Pancreas (tissue), 10 donors: Measurements from ENCODE around the gene SHB. TPM values are rescaled to one million over a fixed set of nuclear protein-coding genes. Genes with fewer than 3 reads are reported as not detected.

Experiments
- ATAC-seq, 4 donors: fragments of 200-7000 bp; cut with Tn5 transposase; one replicate each; pipeline versions ENCODE4 v1.8.0 to v1.9.1; 2020; ENCODE audit warnings: mild to moderate bottlenecking in 4 of 4, moderate library complexity in 4 of 4
- DNase-seq, 6 donors: peaks; one replicate each; pipeline ENCODE4 v3.0.0-alpha.2; 2020
- FAIRE-seq: peaks from 2 replicates; lab custom pipeline; 2012; peaks lifted over from hg19 to GRCh38; lab: Jason Lieb, UNC
- H3K27ac ChIP-seq, 4 donors: fragments of 200-600 bp; sonication (generic); 1 replicate in 3 of 4; 2 replicates in 1 of 4; pipeline versions ENCODE4 v1.5.0 to v1.8.0; 2020
- H3K27me3 ChIP-seq, 4 donors: fragments of 200-600 bp; one replicate each; pipeline ENCODE4 v1.8.0; 2021
- H3K36me3 ChIP-seq, 3 donors: fragments of 200-600 bp; sonication (generic) in 1 of 3; one replicate each; pipeline versions ENCODE4 v1.5.0 to v1.8.0; 2020 to 2021
- H3K4me1 ChIP-seq, 3 donors: fragments of 200-600 bp; one replicate each; pipeline ENCODE4 v1.8.0; 2021
- H3K4me3 ChIP-seq, 4 donors: fragments of 200-600 bp; sonication (generic) in 2 of 4; one replicate each; pipeline versions ENCODE4 v1.5.0 to v1.8.0; 2020 to 2021
- H3K9me3 ChIP-seq, 4 donors: fragments of 200-600 bp; one replicate each; pipeline ENCODE4 v1.8.0; 2021
- WGBS, 2 donors: extraction: QIAGEN DNeasy Blood & Tissue Kit; methylation state at CpG; one replicate each; pipeline ENCODE4 v1.1.7; 2013; 5-methylcytosine and 5-hydroxymethylcytosine counted together
- intact Hi-C, 3 donors: fragments of 100-400 bp; cut with DNase I; formaldehyde crosslinking; loops; one replicate each; pipeline versions ENCODE4 v1.11.1 to v1.14.2; 2022
- polyA plus RNA-seq, 2 donors: library from polyadenylated mRNA; stranded (reverse); fragments of 200-250 nt; gene quantifications; one replicate each; pipeline ENCODE4 v1.2.3, GENCODE V29; 2013
- total RNA-seq, 6 donors: library from RNA; stranded (reverse); fragmentation: NEBNext Ultra II Directional in 4 of 6; extraction: Animal tissue kit (Norgen Biotek cat#: 25700) in 4 of 6; gene quantifications; one replicate each; pipeline versions ENCODE4 v1.2.1 to v1.2.4, GENCODE V29; 2021 to 2023
- TF ChIP-seq, protein P1 (sequence below), 4 donors: fragments of 200-600 bp; sonication (generic) in 3 of 4; IDR thresholded peaks; one replicate each; pipeline versions ENCODE4 v1.5.0 to v1.8.0; 2021; ENCODE audit warnings: antibody characterized with exemption in 4 of 4
- donor health status: healthy with polysubstance abuse.
- donor health status: DM: no; HTN: no; CAD: no; lungs with moderate emphysema.
- donor health status: DM: no; HTN: no; CAD: no.
- donor health status: control.
- donor health status: control.
- donor health status: Bipolar disorder and iron deficiency.
- donor health status: DM: yes; HTN: yes; CAD: no.
- donor health status: DM: no; HTN: no; CAD: no.
- donor health status: DM: no; HTN: no; CAD: no.
- donor health status: DM: yes; HTN: yes; CAD: no.

Gene SHB
- total and polyA plus RNA-seq, 8 donors, result 11.5 to 24.2 (median 19.2) TPM

GRCh38 chr9:37905131-37905505 is 163.9 kb downstream of the SHB start:
- Histone ChIP-seq H3K9me3 (no peaks in the 10 kb centered on the region), H3K27me3 (no peaks in the 10 kb centered on the region), H3K27ac (peak overlapping the region in 3 of 4 donors; percentile 78 to 90 (median 80)), H3K36me3 (no peaks in the 10 kb centered on the region), H3K4me3 (peak overlapping the region in 2 of 4 donors; percentile 89 to 93), H3K4me1 (peaks cover 5 to 28% (median 22%) of the 10 kb centered on the region in 3 donors)
- ATAC-seq (no peak), FAIRE-seq (no peak), DNase-seq (peak in 1 of 6 donors; percentile 34)
- TF ChIP-seq, protein P1, sequence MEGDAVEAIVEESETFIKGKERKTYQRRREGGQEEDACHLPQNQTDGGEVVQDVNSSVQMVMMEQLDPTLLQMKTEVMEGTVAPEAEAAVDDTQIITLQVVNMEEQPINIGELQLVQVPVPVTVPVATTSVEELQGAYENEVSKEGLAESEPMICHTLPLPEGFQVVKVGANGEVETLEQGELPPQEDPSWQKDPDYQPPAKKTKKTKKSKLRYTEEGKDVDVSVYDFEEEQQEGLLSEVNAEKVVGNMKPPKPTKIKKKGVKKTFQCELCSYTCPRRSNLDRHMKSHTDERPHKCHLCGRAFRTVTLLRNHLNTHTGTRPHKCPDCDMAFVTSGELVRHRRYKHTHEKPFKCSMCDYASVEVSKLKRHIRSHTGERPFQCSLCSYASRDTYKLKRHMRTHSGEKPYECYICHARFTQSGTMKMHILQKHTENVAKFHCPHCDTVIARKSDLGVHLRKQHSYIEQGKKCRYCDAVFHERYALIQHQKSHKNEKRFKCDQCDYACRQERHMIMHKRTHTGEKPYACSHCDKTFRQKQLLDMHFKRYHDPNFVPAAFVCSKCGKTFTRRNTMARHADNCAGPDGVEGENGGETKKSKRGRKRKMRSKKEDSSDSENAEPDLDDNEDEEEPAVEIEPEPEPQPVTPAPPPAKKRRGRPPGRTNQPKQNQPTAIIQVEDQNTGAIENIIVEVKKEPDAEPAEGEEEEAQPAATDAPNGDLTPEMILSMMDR (IDR thresholded peaks at IDR 0.05), result no peak
- WGBS, 2 donors, result 59 to 64% methylated on average over 10 of the region's 10 CpGs
- intact Hi-C loops, result no loop called here

GRCh38 chr9:37904445-37905130 is 164.4 kb downstream of the SHB start:
- ATAC-seq (peak in 3 of 4 donors; percentile 1 to 29 (median 28)), DNase-seq (peak in 1 of 6 donors; percentile 72), FAIRE-seq (no peak)
- TF ChIP-seq, protein P1 (IDR thresholded peaks at IDR 0.05), result no peak
- WGBS, 2 donors, result 18 to 21% methylated on average over 36 of the region's 36 CpGs
- Histone ChIP-seq H3K27ac (peak overlapping the region; percentile 78 to 90 (median 80)), H3K36me3 (no peaks in the 10 kb centered on the region), H3K9me3 (no peaks in the 10 kb centered on the region), H3K4me3 (peak overlapping the region; percentile 83 to 99 (median 91)), H3K4me1 (peaks cover 5 to 28% (median 22%) of the 10 kb centered on the region in 3 donors), H3K27me3 (no peaks in the 10 kb centered on the region)
- intact Hi-C loops, result no loop called here

- no peak for FAIRE-seq
Observed at GRCh38 chr9:37903647-37904444, 165.2 kb downstream of the SHB start, which contains the start of gene SLC25A51. Gene SLC25A51, minus strand, starts transcription at chr9:37904127. Its CDS starts 15,577 bp downstream, at chr9:37888550.

DNA sequence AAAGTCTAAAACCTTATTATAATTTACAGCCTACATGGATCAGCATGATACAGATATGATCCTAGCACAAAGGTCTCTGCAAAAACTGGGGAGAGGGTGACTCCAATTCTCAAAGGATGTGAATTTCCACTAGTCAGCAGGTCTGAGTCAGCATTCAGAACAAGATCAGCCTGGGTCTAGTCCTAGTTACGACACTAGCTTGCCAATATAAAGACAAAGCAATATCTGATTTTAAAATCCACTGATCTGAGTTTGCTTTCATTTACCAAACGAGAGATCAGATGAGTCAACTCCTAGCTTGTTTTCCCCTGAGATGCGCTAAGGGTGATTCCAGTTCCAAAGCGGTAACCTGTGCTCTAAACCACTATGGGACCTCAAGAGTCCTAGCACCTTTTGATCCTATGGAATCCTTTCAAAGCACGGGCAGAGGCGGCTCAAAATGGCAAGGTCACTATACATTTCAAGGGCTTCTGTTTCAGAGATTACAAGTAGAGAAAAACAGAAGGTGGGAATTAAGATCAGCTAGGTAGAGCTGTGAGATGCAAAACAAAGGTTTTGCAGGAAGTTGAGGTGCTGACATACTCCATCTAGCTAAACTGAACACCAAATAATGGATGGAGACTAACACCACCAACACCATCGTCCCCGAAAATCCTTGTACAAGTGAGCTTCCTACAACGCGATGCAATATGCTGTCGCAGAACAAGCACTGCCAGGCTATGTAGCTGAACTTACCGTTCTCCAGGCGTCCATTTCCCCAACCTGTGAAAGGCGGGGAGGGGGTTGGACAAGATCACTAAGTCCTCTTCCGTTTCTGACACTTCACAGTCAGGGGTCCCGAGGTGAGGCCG is 166.0 kb downstream of the SHB start:
- Histone ChIP-seq H3K27me3 (no peaks in the 10 kb centered on the region), H3K9me3 (no peaks in the 10 kb centered on the region), H3K4me1 (peaks cover 5 to 19% (median 14%) of the 10 kb centered on the region in 3 donors), H3K36me3 (peaks cover 0 to 6% (median 5%) of the 10 kb centered on the region in 3 donors), H3K4me3 (peak overlapping the region; percentile 83 to 99 (median 91)), H3K27ac (peak overlapping the region; percentile 78 to 90 (median 80))
- TF ChIP-seq, protein P1 (IDR thresholded peaks at IDR 0.05), result no peak
- ATAC-seq (peak; percentile 3 to 8 (median 6)), FAIRE-seq (no peak), DNase-seq (no peak)
- intact Hi-C loops, result no loop called here
- 3% methylated on average over 17 of the region's 17 CpGs for WGBS, 2 donors

More at GRCh38 chr9:37903647-37904444, 165.2 kb downstream of the SHB start, which contains the start of gene SLC25A51:
- ATAC-seq, result peak; percentile 86 to 93 (median 90)
- Histone ChIP-seq H3K4me3 (peak within 1 kb of the TSS; percentile 83 to 99 (median 91)), H3K27ac (peak within 1 kb of the TSS; percentile 78 to 90 (median 80)), H3K27me3 (no peaks in the 10 kb centered on the region), H3K4me1 (peaks cover 5 to 24% (median 22%) of the 10 kb centered on the region in 3 donors), H3K9me3 (no peaks in the 10 kb centered on the region), H3K36me3 (peaks cover 0 to 5% (median 0%) of the 10 kb centered on the region in 3 donors)
- TF ChIP-seq, protein P1 (IDR thresholded peaks at IDR 0.05), result peak; percentile 65 to 83 (median 81)
- DNase-seq, result peak; percentile 92 to 99 (median 96)
- intact Hi-C loops, result no loop called here
- 0% methylated on average over 49 to 84 of the region's 84 CpGs for WGBS, 2 donors
